Renal cortex interstitium (tissue), 11 donors: ENCODE measurements around the gene GABRB2. TPM values are rescaled to one million over a fixed set of nuclear protein-coding genes. Genes with fewer than 3 reads are reported as not detected.
"Not testable (repeated sequence)": the region's sequence is repeated elsewhere in the genome, so short reads cannot be mapped to it uniquely, and the experiment has no call there.

Experiments
- DNase-seq, 11 donors: peaks; one replicate each; pipeline ENCODE4 v3.0.0-alpha.2; 2013; ENCODE audit warnings: low read depth in 9 of 11, low spot score in 4 of 11; ENCODE audit errors: extremely low read depth in 1 of 11
- polyA plus RNA-seq, 3 donors: library from polyadenylated mRNA; unstranded; fragments of 120-200 nt; gene quantifications; one replicate each; pipeline ENCODE4 v1.2.1, GENCODE V29; 2013; ENCODE audit not compliant: insufficient read length in 3 of 3

GABRB2 gene
- polyA plus RNA-seq, 3 donors: 1.9 to 2.2 (median 2.1) TPM

- DNase-seq: no peak
Measured at GRCh38 chr5:161314033-161314432, 232.5 kb downstream of the GABRB2 start.

- DNase-seq: no peak
Measured at GRCh38 chr5:161312882-161313281, 233.6 kb downstream of the GABRB2 start.

GRCh38 chr5:161311965-161312364, 234.6 kb downstream of the GABRB2 start:
- no peak for DNase-seq

GRCh38 chr5:161311146-161311708, 235.3 kb downstream of the GABRB2 start:
- DNase-seq: no peak

- DNase-seq: no peak
Measured at GRCh38 chr5:161306351-161306995, 240.1 kb downstream of the GABRB2 start.

- no peak for DNase-seq
Measured at GRCh38 chr5:161305601-161306000, 240.9 kb downstream of the GABRB2 start.

- no peak for DNase-seq
Measured at GRCh38 chr5:161302559-161302958, 244.0 kb downstream of the GABRB2 start.

GRCh38 chr5:161301586-161301985, 244.9 kb downstream of the GABRB2 start:
- no peak for DNase-seq

GRCh38 chr5:161299053-161299452, 247.5 kb downstream of the GABRB2 start:
- DNase-seq: no peak

GRCh38 chr5:161297388-161297787, 249.1 kb downstream of the GABRB2 start:
- not testable (repeated sequence) for DNase-seq

GRCh38 chr5:161295721-161296250, 250.7 kb downstream of the GABRB2 start:
- no peak for DNase-seq

GRCh38 chr5:161288071-161288470, 258.5 kb downstream of the GABRB2 start:
- no peak for DNase-seq

GRCh38 chr5:161287436-161287835, 259.1 kb downstream of the GABRB2 start:
- DNase-seq: no peak

- no peak for DNase-seq
Measured at GRCh38 chr5:161286066-161286655, 260.4 kb downstream of the GABRB2 start.

- no peak for DNase-seq
Measured at GRCh38 chr5:161284445-161284844, 262.1 kb downstream of the GABRB2 start.

- DNase-seq: no peak
Measured at GRCh38 chr5:161283296-161283695, 263.2 kb downstream of the GABRB2 start.

GRCh38 chr5:161278739-161279660, 267.5 kb downstream of the GABRB2 start:
- DNase-seq: no peak

- DNase-seq: no peak
Measured at GRCh38 chr5:161277011-161277410, 269.5 kb downstream of the GABRB2 start.

GRCh38 chr5:161274951-161275350, 271.6 kb downstream of the GABRB2 start:
- no peak for DNase-seq
